ENCODE data around the gene TDP2. TPM values are rescaled to one million over a fixed set of nuclear protein-coding genes. Genes with fewer than 3 reads are reported as not detected.

The TDP2 gene
- total RNA-seq, 1 donor from 2014 or later = 33.9 TPM

- Mint-ChIP-seq H3K4me3 (ENCODE audit: unreplicated experiment) (no peak overlapping the region), H3K36me3 (ENCODE audit: low read depth, unreplicated experiment) (no peaks in the 10 kb centered on the region), H3K27ac (ENCODE audit: unreplicated experiment) (no peak overlapping the region), H3K27me3 (ENCODE audit: unreplicated experiment) (no peaks in the 10 kb centered on the region), H3K4me1 (ENCODE audit: unreplicated experiment) (no peaks in the 10 kb centered on the region), H3K9me3 (ENCODE audit: unreplicated experiment) (no peaks in the 10 kb centered on the region)
- no peak for TF ChIP-seq CTCF (IDR thresholded peaks at IDR 0.05; ENCODE audit: unreplicated experiment)
- DNase-seq (ENCODE audit: low spot score) = no peak
Observed at GRCh38 chr6:24613361-24614042, 53.2 kb downstream of the TDP2 start.

GRCh38 chr6:24610672-24611071, 56.0 kb downstream of the TDP2 start:
- Mint-ChIP-seq H3K4me3 (ENCODE audit: unreplicated experiment) (no peak overlapping the region), H3K9me3 (ENCODE audit: unreplicated experiment) (no peaks in the 10 kb centered on the region), H3K4me1 (ENCODE audit: unreplicated experiment) (no peaks in the 10 kb centered on the region), H3K36me3 (ENCODE audit: low read depth, unreplicated experiment) (no peaks in the 10 kb centered on the region), H3K27me3 (ENCODE audit: unreplicated experiment) (no peaks in the 10 kb centered on the region), H3K27ac (ENCODE audit: unreplicated experiment) (no peak overlapping the region)
- no peak for DNase-seq (ENCODE audit: low spot score)
- TF ChIP-seq CTCF (IDR thresholded peaks at IDR 0.05; ENCODE audit: unreplicated experiment) = no peak

DNA sequence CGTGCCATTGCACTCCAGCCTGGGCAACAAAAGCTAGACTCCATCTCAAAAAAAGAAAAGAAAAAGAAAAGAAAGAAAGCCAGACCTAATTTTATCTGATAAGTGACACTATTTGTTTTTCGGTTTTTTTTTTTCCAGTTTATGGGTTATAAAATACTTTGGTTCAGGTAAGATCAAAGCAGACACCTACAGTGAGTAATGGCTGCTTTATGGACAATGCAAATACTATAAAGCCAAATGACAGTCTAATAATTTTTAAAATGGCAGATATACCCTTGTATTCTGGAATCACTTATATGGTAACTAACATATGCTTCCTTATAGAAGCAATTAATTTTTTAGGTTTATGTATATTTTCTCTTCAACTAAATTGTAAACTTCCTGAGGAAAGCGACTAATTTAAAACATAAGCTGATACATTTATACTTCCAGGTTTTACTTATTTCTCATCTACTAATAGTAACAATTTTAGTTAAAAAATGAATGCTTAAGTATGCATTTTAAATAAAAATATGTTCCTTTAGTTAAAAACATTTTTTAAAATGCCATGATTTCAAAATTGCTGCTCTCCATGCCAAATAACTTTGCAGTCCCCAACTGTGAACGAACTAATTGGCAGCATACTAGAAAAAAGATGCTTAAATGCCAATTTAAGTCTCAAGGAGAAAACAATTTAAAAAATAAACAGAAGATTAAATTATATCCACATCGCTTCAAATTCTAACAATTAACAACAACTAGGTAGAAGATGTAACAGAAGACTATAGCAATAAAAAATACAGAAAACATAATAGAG, 59.2 kb downstream of the TDP2 start:
- Mint-ChIP-seq H3K36me3 (ENCODE audit: low read depth, unreplicated experiment) (no peaks in the 10 kb centered on the region), H3K4me3 (ENCODE audit: unreplicated experiment) (no peak overlapping the region), H3K4me1 (ENCODE audit: unreplicated experiment) (no peaks in the 10 kb centered on the region), H3K9me3 (ENCODE audit: unreplicated experiment) (no peaks in the 10 kb centered on the region), H3K27me3 (ENCODE audit: unreplicated experiment) (no peaks in the 10 kb centered on the region), H3K27ac (ENCODE audit: unreplicated experiment) (no peak overlapping the region)
- TF ChIP-seq CTCF (IDR thresholded peaks at IDR 0.05; ENCODE audit: unreplicated experiment) = no peak
- no peak for DNase-seq (ENCODE audit: low spot score)

- Mint-ChIP-seq H3K9me3 (ENCODE audit: unreplicated experiment) (no peaks in the 10 kb centered on the region), H3K36me3 (ENCODE audit: low read depth, unreplicated experiment) (no peaks in the 10 kb centered on the region), H3K4me3 (ENCODE audit: unreplicated experiment) (no peak overlapping the region), H3K4me1 (ENCODE audit: unreplicated experiment) (no peaks in the 10 kb centered on the region), H3K27me3 (ENCODE audit: unreplicated experiment) (no peaks in the 10 kb centered on the region), H3K27ac (ENCODE audit: unreplicated experiment) (no peak overlapping the region)
- TF ChIP-seq CTCF (IDR thresholded peaks at IDR 0.05; ENCODE audit: unreplicated experiment) = no peak
- no peak for DNase-seq (ENCODE audit: low spot score)
Observed at GRCh38 chr6:24606200-24606930, 60.3 kb downstream of the TDP2 start.
